NCI-H2029 (cell line): ENCODE results near the gene NPHS1.
A peak's percentile ranks its signal among the peaks of the same experiment; 100 is the strongest.
"Not testable (repeated sequence)": the region's sequence is repeated elsewhere in the genome, so short reads cannot be mapped to it uniquely, and the experiment has no call there.

Experiments used
- DNase-seq: peaks from one replicate; lab custom pipeline; 2025; lab: John Stamatoyannopoulos, UW

Gene NPHS1

DNA sequence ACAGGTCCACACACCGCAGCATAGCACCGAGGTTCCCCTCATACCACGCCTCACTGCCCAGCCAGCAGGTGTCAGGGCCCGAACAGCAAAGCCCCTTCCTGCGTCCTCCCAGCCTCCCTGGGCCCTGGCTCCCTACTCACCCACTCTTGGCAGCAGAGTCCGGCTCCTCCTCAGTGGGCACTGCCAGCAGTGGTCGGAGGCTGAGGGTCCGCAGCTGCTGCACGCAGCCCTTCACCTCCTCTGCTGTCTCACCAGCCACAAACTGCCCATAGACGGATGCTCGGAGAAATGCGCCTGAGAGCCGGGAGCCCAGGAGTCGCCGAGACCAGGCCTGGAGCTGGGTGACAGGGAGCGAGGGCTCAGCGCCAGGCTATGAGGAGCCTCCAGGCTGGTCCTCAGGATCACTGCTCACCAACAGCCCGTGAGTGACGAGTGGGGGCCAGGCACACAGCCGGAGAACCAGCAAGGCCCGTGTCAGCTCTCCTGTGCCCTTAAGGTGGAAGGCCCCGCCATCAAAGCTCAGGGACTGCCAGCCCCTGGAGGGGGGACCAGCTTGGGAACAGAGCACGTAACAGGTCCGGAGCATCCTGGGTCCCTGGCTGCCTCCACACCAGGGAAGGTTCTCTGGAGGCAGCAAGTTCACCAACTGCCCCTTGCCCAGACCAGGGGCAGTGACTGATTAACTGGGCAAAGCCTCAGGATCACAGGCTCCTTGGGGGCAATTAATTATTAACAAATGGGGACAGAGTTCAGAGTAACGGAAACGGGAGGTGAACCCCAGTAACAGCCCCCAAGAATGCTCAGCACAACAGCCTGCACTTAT is 39.9 kb downstream of the NPHS1 start, which contains the start of gene PRODH2:
PRODH2 (minus strand) TSS at position 626 of the 823 bp plus-strand sequence; CDS start at position 586, 40 bp downstream.
- DNase-seq = no peak

DNA sequence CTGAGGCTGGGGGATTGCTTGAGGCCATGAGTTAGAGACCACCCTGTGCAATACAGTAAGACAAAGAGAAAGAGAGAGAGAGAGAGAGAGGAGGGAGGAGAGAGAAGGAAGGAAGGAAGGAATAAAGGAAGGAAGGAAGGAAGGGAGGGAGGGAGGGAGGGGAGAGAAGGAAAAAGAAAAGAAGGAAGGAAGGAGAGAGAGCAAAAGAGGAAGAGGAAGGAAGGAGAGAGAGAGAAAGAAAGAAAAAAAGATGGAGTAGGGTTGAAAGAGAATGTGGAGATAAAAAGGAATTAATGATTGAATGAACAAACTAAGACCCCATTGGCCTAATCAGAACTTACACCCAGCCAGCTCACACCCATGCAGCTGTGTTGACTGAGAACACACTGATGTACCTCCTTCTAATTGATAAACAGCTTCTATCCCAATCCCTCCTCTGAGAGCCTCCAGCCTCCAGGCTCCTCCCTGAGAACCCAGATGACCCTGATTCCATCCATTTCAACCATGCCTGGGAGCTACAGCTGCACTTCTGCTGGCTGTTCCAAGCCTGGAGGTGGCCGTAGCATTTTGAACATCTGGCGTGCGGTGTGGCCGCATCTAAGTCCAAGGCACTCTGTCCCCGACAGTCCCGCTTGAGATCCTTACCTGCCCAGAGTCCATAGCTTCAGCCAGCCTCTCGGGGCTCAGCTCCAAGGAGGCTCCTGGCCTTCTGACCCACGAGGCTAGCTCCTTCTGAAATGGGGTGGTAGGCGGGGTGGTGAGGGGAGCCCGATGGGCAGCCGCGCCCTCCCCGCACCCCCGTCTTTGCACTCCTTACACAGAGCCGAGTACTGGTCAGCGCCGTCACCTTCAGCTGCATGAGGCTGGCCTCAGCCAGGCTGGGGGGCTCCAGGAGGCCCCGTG is 40.7 kb downstream of the NPHS1 start:
- DNase-seq = peak; percentile 8

DNA sequence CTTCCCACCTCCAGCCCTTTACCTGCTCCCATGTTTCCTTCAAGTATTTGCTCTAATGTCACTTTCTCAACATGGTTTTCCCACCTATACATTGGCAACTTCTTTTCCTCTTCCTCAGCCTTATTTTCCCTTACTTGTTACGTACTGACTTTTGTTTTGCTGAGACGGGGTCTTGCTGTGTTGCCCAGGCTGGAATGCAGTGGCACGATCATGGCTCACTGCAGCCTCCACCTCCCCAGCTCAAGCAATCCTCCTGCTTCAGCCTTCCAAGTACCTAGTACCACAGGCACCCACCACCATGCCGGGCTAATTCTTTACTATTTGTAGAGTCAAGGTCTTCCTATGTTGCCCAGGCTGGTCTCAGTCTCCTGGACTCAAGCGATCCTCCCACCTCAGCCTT is 44.7 kb downstream of the NPHS1 start:
- DNase-seq = no peak

DNA sequence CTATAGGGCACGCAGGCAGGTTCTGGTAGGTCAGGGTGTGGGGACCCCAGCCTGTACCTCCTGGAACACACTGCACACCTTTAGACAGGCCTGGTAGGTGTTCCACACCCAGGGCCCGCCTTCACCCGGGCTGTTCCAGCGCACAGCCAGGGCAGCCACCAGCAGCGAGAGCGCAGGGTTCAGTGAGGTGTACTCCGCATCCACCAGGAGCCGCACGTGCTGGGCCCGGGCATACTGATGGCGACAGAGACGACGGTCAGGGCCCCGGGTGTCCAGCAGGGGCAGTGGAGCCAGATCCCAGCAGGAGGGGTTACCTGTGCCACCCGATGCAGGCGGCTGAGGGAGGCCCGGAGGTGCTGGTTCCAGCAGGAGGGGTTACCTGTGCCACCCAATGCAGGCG is 45.7 kb downstream of the NPHS1 start:
- DNase-seq = no peak

DNA sequence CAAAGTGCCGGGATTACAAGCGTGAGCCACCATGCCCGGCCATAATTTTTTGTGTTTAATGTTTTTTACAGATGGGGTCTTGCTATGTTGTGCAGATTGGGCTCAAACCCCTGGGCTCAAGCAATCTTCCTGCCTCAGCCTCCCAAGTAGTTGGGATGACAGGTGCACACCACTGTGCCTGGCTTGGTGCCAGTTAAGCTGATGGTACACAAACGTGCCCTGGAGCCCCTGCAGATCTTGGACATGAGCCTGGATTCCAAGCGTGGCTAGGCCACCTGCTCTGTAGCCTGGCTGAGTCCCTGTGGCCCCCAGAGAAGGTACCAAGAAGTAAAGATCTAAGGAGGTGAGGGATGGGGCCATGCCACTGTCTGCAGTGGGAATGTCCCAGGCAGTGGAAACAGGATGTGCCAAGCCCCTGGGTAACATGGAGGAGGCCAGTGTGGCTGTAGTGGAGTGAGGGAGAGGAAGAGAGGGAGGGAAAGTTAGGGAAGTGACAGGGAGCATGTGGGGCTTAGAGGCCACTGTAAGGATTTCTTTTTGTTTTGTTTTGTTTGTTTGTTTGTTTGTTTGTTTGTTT is 46.7 kb downstream of the NPHS1 start:
- peak; percentile 87 for DNase-seq

DNA sequence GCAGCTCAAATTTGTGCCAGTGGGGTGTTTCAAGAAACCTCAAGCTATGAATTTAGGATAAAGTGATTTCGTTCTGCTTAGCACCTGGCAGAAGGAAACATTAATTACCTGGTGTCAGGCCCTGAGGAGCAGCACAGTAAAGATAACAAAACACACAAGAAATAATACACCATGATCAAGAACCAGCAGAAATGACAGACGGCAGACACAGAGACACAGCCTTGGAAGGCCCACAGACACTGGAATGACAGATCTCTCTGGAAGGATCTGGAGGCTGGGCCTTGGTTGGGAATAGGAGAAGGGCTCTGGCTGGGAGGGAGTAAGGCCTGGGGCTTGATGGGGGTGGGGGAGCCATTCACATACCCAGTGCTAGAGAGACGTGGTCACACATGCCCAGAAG is 50.5 kb downstream of the NPHS1 start:
- no peak for DNase-seq

DNA sequence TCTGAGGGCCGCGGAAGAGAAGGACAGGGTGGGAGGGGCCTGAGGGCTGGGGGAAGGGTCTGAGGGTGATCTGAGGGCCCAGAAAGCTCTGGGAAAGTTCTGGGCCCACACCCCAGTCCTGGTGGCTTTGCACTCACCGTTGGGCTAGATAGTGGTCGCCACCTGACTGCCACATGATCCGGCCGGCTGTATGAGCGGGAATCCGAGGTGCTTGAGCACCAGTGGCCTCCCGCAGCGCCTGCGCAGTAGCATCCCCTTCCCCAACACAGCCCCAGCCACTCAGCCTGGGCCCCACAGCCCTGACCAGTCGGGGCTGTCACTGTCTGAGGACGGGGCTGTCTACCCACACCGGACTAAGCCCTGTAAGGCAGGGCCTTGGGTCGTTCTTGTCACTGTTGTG is 54.6 kb downstream of the NPHS1 start:
- no peak for DNase-seq

DNA sequence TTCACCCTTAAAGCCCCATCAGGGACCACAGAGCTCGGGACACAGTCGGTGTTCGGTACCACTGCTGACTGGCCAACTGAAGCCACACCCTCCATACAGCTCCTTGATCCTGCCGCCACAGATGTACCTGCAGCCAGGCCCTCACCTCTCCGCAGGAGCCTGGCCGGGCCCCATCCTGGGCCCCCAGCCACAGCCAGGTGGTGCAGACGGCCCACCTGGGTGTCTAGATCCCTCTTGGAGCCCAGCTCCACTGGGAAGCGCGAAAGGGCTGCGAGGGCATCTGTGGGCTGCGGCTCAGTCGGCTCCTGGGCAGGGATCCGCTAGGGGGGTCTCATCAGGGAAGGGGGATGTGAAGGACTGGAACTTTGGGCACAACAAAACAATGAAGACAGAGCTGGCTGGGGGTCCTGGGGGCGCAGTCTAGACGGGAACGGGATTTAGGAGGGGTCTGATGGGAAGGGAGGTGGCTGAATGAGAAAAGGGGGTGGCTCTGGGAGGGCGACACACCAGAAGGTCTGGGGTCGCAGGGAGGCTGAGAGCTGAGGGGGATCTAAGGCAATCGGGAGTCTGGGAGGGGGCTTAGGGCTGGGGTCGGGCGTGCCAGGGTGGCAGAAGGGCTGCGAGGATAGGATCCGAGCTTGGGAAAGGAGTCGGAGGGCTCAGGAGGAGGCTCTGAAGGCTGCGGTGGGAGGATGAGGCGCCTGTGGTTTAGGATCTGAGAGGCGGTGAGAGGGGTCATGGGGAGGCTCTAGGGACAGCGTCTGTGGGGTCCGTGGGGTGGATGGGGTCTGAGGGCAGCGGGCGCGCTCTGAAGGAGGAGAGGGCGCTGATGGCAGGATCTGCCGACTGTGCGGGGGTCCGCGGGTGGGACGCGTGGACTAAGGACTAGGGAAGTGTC is 55.4 kb downstream of the NPHS1 start:
- DNase-seq = no peak

DNA sequence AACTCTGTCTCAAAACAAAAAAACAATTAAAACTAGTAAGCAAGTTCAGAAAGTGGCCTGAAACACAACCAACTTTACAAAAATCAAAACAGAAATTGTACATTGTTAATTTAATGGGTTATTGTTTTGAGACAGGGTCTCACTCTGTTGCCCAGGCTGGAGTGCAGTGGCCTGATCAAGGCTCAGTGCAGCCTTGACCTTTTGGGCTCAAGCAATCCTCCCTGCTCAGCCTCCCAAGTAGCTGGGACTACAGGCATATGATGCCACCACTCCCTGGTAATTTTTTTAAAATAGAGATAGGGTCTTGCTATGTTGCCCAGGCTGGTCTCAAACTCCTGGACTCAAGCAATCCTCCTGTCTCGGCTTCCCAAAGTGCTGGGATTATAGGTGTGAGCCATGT is 56.7 kb downstream of the NPHS1 start:
- not testable (repeated sequence) for DNase-seq

DNA sequence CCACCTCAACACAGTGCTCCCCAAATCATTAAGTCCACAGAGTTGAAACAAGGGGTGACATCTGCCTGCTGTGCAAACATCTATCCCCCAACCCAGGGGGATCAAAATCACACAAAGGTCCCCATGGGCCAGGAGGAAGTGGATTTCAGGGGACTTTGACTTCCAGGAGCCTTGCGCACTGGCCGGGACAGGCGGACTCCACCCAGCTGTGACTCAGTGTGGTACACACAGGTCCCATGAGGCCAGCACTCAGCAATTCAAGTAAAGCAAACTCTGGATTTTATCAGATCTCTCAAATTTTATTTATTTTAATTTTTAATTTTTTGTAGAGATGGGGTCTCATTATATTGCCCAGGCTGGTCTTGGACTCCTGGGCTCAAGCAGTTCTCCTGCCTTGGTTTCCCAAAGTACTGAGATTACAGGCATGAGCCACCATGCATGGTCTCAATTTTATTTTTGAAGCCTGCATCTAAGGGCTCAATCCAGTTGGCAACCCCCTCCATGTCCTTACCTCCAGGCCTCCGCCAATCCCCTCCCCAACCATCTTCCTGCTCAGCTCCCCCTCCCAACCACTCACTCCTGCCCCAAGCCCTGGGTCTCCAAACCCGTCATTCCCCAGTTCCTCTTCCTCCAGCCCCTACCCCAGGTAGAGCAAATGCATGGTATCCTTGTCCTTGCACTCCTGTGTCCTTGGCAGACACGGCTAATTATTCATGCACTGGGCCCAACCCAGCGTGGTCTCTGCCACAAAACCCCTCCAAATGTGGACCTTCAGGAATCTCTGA is 58.7 kb downstream of the NPHS1 start:
- no peak for DNase-seq

DNA sequence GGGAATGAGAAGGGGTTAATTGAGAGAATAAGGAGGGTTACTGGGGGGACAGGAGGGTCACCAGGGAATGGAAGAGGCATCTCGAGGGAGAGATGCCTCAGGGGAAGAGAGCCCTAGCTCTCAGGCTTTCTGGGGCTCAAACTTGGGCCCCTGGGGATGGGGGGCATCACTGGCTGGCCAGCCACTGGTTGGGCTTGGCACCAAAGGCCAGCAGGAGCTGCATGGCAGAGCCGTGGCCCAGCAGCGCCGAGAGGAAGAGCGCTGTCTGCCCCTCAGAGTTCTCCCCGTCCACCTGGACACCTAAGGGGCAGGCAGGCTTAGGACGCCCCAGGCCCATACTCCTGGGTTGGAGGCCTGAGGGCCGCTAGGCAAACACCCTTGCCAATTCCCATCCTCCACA is 59.4 kb downstream of the NPHS1 start:
- DNase-seq = no peak

DNA sequence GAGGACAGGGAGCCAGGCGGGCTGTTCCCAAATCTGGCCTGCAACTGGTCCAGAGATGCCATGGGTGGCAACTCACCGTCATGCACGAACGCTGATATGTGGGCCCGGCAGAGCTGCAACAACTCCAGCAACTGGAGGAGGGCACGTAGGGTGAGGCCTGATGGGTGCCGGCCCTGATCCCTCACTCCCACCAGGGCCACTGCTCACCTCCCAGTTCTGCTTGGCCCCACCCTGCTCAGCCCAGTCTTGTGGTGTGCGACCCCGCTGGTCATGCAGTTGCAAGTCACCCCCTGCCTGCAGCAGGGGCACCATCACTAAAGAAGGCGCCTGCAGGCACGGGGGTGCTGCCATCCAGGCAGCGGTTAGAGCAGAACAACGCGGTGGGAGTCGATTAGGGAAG is 60.0 kb downstream of the NPHS1 start:
- no peak for DNase-seq

DNA sequence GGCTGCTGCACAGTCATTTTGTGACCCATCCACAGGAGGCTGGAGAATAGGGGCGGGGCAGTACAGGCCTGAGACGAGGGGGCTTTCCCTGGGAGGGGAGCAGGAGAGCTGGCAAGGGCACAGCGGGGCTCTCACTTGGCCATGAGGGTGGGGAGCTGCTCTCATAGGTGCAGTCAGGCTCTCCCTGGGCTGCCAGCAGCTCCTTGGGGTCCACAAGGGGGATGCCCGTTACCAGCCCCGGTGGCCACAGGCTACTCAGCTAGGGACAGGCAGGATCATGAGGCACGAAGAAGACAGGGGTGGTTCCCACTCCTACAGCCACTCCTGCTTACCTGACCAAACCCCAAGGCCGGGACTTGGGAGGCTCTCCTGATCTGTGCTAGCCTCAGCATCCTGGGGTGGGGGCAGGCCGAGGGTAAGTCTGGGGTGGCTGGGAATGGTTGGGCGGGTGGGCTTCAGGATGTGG is 60.5 kb downstream of the NPHS1 start:
- DNase-seq = no peak

DNA sequence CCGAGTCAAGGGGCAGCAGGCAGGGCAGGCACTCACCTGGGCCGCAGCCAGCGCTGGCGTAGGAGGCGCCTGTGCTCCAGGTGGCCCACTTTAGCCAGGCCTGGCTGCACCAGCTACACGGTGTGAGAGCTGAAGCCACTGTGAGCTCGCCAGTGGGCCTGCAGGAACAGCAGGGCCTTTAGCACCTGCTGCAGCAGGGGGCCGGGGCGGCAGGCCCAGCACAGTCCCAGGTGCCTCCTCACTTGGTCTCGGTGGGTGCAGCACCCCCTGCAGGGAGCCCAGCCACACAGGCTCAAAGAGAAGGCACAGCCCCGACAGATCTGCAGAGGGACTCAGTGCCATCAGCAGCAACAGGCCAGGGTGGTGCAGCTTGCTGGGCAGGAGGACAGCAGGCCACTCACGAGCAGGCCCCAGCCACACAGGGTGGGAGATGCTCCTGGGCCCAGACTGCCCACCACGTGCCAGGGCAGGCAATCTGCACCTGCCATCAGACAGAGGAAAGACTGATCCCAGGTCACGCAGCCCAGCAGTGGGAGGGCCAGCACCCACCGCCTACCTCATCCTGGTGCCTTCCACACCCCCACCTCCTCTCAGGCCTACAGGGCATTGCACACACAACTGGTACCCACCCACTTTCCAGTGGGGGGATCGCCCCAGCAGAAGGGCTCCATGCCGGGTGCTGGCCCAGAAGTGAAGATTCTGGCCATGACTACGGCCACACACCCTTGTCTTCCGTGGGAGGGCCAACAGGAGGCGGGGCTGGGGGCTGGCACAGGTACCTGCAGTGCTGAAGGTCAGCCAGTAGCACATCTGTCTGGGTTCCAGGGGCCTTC is 61.1 kb downstream of the NPHS1 start:
- peak; percentile 72 for DNase-seq

DNA sequence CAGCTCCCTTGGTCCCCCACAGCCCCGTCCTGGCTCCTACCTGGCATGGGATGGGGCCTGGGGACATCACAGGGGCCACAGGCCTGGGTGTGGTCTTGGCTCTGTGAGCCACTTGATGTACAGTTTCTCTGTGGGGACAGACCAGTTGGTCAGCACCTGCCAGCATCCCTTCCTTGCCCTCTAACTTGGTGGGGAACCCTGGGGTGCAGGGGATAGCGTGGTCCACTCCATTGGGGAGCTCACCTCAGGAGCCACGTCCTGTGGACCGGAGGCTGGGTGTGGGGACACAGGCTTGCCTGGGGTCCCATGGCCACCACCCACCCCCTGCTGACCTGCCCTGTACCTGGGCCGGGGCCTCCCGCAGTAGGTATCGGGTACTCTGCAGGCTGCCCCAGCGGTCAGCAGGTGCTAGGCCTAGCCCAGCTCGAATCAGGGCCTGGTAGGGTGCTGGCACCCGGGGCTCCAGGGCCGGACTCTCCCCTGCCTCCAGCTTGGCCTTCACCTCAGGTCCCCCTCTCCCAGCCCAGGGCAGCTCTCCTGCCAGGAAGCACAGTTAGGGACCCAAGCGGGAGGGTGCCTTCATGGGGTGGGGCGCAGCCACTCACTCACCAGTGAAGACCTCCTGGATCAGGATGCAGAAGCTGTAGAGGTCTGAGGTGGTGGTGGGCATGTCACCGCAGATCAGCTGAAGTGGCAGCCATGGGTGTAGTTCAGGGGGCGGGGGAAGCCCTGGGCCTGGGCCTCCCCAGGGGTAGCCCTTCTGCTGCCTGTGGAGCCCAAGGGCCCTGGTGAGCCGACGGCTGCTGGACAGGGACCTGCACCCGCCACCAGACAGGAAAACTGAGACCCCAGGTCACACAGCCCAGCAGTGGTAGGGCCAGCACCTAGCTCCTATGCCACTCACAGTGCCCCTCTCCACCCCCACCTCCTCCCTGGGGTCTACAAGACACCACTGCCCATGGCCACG is 62.0 kb downstream of the NPHS1 start:
- DNase-seq = no peak

DNA sequence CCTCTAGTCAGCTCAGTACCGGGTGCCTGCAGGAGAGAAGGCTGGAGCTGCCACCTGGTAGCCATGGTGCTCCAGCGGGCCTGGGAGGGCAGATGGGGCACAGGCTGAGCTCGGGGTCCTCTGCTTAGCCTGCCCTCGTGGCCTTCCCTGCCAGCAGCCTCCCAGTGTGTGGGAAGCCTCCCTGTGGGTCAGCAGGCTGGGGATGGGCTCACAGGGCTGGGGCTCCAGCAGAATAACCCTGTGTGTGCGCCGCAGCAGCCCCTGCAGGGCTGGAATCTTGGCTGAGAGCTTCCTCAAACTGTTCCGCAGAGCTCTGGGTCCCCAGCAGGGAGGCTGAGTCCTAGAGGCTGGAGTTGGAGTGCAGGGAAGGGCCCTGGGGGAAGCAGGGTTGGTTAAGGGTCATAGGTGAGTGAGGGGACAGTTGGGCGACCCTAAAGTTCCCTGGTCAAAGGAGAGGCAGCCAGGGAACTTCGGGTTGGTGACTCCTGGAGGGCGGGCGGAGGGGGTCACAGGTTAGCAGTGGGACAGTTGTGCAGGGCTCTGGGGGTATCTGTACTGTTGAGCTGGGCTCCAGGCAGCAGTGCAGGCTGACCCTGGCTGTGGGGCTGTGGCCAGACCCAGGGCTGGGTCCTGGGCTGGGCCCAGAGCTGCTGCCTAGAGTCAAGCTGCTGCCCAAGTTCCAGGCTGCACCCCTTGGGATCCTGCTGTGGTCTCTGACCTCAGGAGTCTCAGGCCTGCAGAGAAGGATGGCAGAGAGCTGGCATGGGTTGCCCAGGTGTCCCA is 62.9 kb downstream of the NPHS1 start:
- no peak for DNase-seq

DNA sequence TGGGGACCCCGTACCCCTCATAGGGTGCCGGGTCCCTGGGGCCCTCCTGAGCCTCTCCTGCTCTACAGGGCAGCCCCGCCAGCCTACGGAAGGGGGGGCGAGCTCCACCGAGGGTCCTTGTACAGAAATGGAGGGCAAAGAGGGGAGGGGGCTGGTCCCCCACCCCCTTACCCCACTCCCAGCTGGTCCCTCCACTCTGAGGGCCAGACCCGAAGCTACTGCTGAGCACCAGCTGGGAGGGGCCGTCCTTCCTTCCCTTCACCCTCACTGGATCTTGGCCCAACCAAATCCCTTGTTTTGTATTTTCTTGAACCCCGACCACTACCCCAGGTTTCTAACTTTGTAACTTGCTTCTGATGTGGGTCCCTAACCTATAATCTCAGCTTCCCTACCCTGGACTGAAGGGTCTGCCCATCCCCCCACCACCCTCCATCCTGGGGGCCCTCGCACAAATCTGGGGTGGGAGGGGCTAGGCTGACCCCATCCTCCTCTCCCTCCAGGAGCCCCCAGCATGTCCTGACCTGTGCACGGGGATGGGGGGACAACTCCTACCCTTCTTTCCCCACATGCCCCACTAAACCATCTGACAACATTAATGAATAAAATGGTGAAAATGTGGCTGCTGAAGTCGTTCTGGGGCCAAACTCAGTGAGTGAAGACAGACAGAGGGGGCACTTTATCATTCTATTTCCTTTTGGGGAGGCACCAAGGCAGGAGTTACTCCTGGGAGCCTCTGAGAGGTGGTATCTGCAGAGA is 63.9 kb downstream of the NPHS1 start:
- no peak for DNase-seq
